A549 (cell line): ENCODE results near the gene GLYATL3. TPM values are rescaled to one million over a fixed set of nuclear protein-coding genes. Genes with fewer than 3 reads are reported as not detected.

ENCODE experiments used
- ATAC-seq, 2 experiments: fragments of 200-7000 bp in 1 of 2; fragments of >200 bp in 1 of 2; cut with Nextera tagmentation in 1 of 2; cut with Tn5 transposase in 1 of 2; 3 replicates each; pipeline versions ENCODE4 v1.8.0 to v1.9.1; 2018 to 2020; ENCODE audit warnings: mild to moderate bottlenecking in 1 of 2, moderate library complexity in 1 of 2
- CTCF ChIA-PET: fragments of 300-600 bp; sonication (Branson Sonifier 250); formaldehyde crosslinking; extraction: SDS; loops from one replicate; lab custom pipeline; 2021; ENCODE audit warnings: antibody characterized with exemption, inconsistent platforms; lab: Yijun Ruan, JAX
- POLR2A ChIA-PET: fragments of 350-600 bp; formaldehyde crosslinking; extraction: SDS; loops from one replicate; lab custom pipeline; 2021; ENCODE audit warnings: antibody characterized with exemption, inconsistent platforms; lab: Yijun Ruan, JAX
- DNase-seq, 2 experiments: peaks; one replicate each; pipeline versions ENCODE4 v3.0.0 to v3.0.0-alpha.2; 2011 to 2016; ENCODE audit warnings: low read depth in 1 of 2, low spot score in 1 of 2
- FAIRE-seq: peaks from 2 replicates; lab custom pipeline; 2011; peaks lifted over from hg19 to GRCh38; lab: Jason Lieb, UNC
- H3K27ac ChIP-seq, 2 experiments: fragments of >200 bp; sonication (Bioruptor Twin); formaldehyde crosslinking; 3 replicates each; pipeline ENCODE4 v1.5.1; 2016 to 2017
- H3K4me1 ChIP-seq: fragments of >200 bp; sonication (Bioruptor Twin); formaldehyde crosslinking; 3 replicates; pipeline ENCODE4 v1.6.1; 2016
- H3K4me2 ChIP-seq: fragments of >200 bp; sonication (Bioruptor Twin); formaldehyde crosslinking; 3 replicates; pipeline ENCODE4 v1.6.1; 2016
- H3K4me3 ChIP-seq: fragments of >200 bp; sonication (Bioruptor Twin); formaldehyde crosslinking; 3 replicates; pipeline ENCODE4 v1.5.1; 2016
- H3K9me3 ChIP-seq: fragments of >200 bp; sonication (Bioruptor Twin); formaldehyde crosslinking; 3 replicates; pipeline ENCODE4 v1.6.1; 2016
- BCL3 ChIP-seq: fragments of >200 bp; sonication (Bioruptor Twin); formaldehyde crosslinking; IDR thresholded peaks from 3 replicates; pipeline ENCODE4 v1.6.1; 2016
- CBX2 ChIP-seq: fragments of 200-600 bp; sonication (generic); IDR thresholded peaks from 2 replicates; pipeline ENCODE4 v1.6.1; 2016; ENCODE audit warnings: low read depth, mild to moderate bottlenecking, borderline replicate concordance
- CEBPB ChIP-seq, 2 experiments: fragments of >200 bp in 1 of 2; sonication (Bioruptor Twin) in 1 of 2; formaldehyde crosslinking in 1 of 2; IDR thresholded peaks; 2 replicates each; pipeline ENCODE4 v1.6.1; 2012 to 2016
- CHD2 ChIP-seq: fragments of 150-350 bp; IDR thresholded peaks from 2 replicates; pipeline ENCODE4 v1.6.1; 2014; ENCODE audit warnings: low read length; ENCODE audit not compliant: partially characterized antibody
- CTCF ChIP-seq: fragments of >200 bp; sonication (Bioruptor Twin); formaldehyde crosslinking; IDR thresholded peaks from 3 replicates; pipeline ENCODE4 v1.5.1; 2016
- ELK1 ChIP-seq: fragments of 150-350 bp; IDR thresholded peaks from 2 replicates; pipeline ENCODE4 v1.6.1; 2014; ENCODE audit warnings: low read depth, mild to moderate bottlenecking, low read length
- EP300 ChIP-seq, 2 experiments: fragments of >200 bp; sonication (Bioruptor Twin); formaldehyde crosslinking; IDR thresholded peaks; 2 replicates in 1 of 2; 3 replicates in 1 of 2; pipeline ENCODE4 v1.6.1; 2016 to 2017
- GATA3 ChIP-seq: IDR thresholded peaks from 2 replicates; pipeline ENCODE4 v1.6.1; 2012; ENCODE audit warnings: borderline replicate concordance
- JUNB ChIP-seq: fragments of >200 bp; sonication (Bioruptor Twin); formaldehyde crosslinking; IDR thresholded peaks from 2 replicates; pipeline ENCODE4 v1.6.1; 2016
- RAD21 ChIP-seq, 2 experiments: fragments of >200 bp in 1 of 2; sonication (Bioruptor Twin) in 1 of 2; formaldehyde crosslinking in 1 of 2; IDR thresholded peaks in 1 of 2; conservative IDR thresholded peaks in 1 of 2; 2 replicates in 1 of 2; 3 replicates in 1 of 2; pipeline ENCODE4 v1.6.1; 2012 to 2018; ENCODE audit warnings: inconsistent platforms in 1 of 2
- RCOR1 ChIP-seq: fragments of 150-350 bp; IDR thresholded peaks from 2 replicates; pipeline ENCODE4 v1.6.1; 2014; ENCODE audit warnings: antibody characterized with exemption, low read length, low read depth
- SMC3 ChIP-seq: fragments of >200 bp; sonication (Bioruptor Twin); formaldehyde crosslinking; IDR thresholded peaks from 3 replicates; pipeline ENCODE4 v1.6.1; 2018; ENCODE audit warnings: inconsistent platforms
- SREBF2 ChIP-seq: fragments of 450-650 bp; IDR thresholded peaks from 2 replicates; pipeline ENCODE4 v1.6.1; 2014; ENCODE audit warnings: mild to moderate bottlenecking, moderate library complexity
- WGBS: methylation state at CpG from one replicate; pipeline ENCODE4 v1.1.6; 2017; ENCODE audit errors: missing lambda C conversion rate; 5-methylcytosine and 5-hydroxymethylcytosine counted together
- polyA minus RNA-seq: library from RNA; depleted of rRNA, polyadenylated mRNA; stranded (reverse); fragments of >200 nt; gene quantifications from 2 replicates; pipeline ENCODE4 v1.2.3, GENCODE V29; 2011; rRNA and poly(A)+ RNA removed
- polyA plus RNA-seq, 4 experiments: library from polyadenylated mRNA; depleted of rRNA in 3 of 4; stranded (reverse); fragments of >200 nt; fragmentation: RNase III in 1 of 4; extraction: RNeasy Plus Mini Kit Qiagen cat#74134 plus additional on column Dnase treatment in 1 of 4; gene quantifications; 2 replicates in 3 of 4; 3 replicates in 1 of 4; pipeline ENCODE4 v1.2.3, GENCODE V29; 2011 to 2017
- TF ChIP-seq, protein P1 (sequence below): fragments of 200-600 bp; sonication (generic); IDR thresholded peaks from 2 replicates; pipeline ENCODE4 v1.6.1; 2016; ENCODE audit warnings: antibody characterized with exemption, mild to moderate bottlenecking, moderate library complexity
- TF ChIP-seq, protein P2 (sequence below): IDR thresholded peaks from 2 replicates; pipeline ENCODE4 v1.6.1; 2012; ENCODE audit warnings: low read depth, borderline replicate concordance

GLYATL3 gene
- polyA plus RNA-seq (2011; rRNA removed) (not detected in 2 replicates), polyA plus RNA-seq (2017; fragmentation: RNase III; extraction: RNeasy Plus Mini Kit Qiagen cat#74134 plus additional on column Dnase treatment) (not detected in 3 replicates), polyA minus RNA-seq (not detected in 2 replicates)
- polyA plus RNA-seq (2012; cell fraction: cytosol; rRNA removed): not detected in 2 replicates
- not detected in 2 replicates for polyA plus RNA-seq (2012; cell fraction: nucleus; rRNA removed)

GRCh38 chr6:49499623-49500022 lies at the start of gene GLYATL3:
TSS of gene GLYATL3 (plus strand) at chr6:49499923. CDS start at chr6:49511991, 12,068 bp downstream.
- POLR2A ChIA-PET: no interaction called here
- Histone ChIP-seq H3K27ac (no peak within 1 kb of the TSS), H3K4me3 (no peak within 1 kb of the TSS), H3K4me2 (no peak within 1 kb of the TSS), H3K4me1 (no peaks in the 10 kb centered on the region), H3K9me3 (no peaks in the 10 kb centered on the region)
- DNase-seq: no peak
- 45% methylated on average over 2 of the region's 2 CpGs for WGBS
- ATAC-seq: no peak
- TF ChIP-seq, protein P1, sequence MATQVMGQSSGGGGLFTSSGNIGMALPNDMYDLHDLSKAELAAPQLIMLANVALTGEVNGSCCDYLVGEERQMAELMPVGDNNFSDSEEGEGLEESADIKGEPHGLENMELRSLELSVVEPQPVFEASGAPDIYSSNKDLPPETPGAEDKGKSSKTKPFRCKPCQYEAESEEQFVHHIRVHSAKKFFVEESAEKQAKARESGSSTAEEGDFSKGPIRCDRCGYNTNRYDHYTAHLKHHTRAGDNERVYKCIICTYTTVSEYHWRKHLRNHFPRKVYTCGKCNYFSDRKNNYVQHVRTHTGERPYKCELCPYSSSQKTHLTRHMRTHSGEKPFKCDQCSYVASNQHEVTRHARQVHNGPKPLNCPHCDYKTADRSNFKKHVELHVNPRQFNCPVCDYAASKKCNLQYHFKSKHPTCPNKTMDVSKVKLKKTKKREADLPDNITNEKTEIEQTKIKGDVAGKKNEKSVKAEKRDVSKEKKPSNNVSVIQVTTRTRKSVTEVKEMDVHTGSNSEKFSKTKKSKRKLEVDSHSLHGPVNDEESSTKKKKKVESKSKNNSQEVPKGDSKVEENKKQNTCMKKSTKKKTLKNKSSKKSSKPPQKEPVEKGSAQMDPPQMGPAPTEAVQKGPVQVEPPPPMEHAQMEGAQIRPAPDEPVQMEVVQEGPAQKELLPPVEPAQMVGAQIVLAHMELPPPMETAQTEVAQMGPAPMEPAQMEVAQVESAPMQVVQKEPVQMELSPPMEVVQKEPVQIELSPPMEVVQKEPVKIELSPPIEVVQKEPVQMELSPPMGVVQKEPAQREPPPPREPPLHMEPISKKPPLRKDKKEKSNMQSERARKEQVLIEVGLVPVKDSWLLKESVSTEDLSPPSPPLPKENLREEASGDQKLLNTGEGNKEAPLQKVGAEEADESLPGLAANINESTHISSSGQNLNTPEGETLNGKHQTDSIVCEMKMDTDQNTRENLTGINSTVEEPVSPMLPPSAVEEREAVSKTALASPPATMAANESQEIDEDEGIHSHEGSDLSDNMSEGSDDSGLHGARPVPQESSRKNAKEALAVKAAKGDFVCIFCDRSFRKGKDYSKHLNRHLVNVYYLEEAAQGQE: no peak
- no peak for TF ChIP-seq CBX2
- TF ChIP-seq EP300 (IDR thresholded peaks at IDR 0.05): no peak
- no peak for TF ChIP-seq SMC3
- no peak for TF ChIP-seq JUNB
- TF ChIP-seq RCOR1: no peak
- TF ChIP-seq, protein P2, sequence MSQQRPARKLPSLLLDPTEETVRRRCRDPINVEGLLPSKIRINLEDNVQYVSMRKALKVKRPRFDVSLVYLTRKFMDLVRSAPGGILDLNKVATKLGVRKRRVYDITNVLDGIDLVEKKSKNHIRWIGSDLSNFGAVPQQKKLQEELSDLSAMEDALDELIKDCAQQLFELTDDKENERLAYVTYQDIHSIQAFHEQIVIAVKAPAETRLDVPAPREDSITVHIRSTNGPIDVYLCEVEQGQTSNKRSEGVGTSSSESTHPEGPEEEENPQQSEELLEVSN: no peak
- TF ChIP-seq CHD2: no peak
- CTCF ChIA-PET: no interaction called here
- FAIRE-seq: no peak

- peak in 1 of 2 experiments; percentile 7 for DNase-seq
These were observed 46.5 kb upstream of the GLYATL3 start for GRCh38 chr6:49453221-49453620.

More at GRCh38 chr6:49453221-49453620, 46.5 kb upstream of the GLYATL3 start:
- no peak overlapping the region for H3K27ac ChIP-seq
- ChIA-PET POLR2A (no interaction called here), CTCF (interaction anchor here (1.1 to 1.5 kb wide), 4 partner anchors 13 to 154 kb away, joined by 3 to 6 read pairs (median 4); no protein-coding TSS in a partner anchor)
- 6% methylated on average over 2 of the region's 2 CpGs for WGBS
- no peak for FAIRE-seq
- no peaks in the 10 kb centered on the region for H3K4me1 ChIP-seq
- H3K9me3 ChIP-seq: no peaks in the 10 kb centered on the region
- no peak overlapping the region for H3K4me3 ChIP-seq
- no peak overlapping the region for H3K4me2 ChIP-seq
- ATAC-seq: no peak
- TF ChIP-seq CEBPB (IDR thresholded peaks at IDR 0.05) (no peak), RAD21 (conservative IDR thresholded peaks at IDR 0.05 in 1 of 2, IDR thresholded peaks at IDR 0.05 in 1 of 2) (peak in 1 of 2 experiments; percentile 28; a peak in 1 of 5 replicates), SMC3 (peak; percentile 47; the same call in 2 of the 3 replicates), BCL3 (no peak), GATA3 (no peak), CTCF (peak; percentile 47), SREBF2 (no peak), ELK1 (no peak)
